Pancreas (tissue), 10 donors: ENCODE results near the gene SPATA18. TPM values are rescaled to one million over a fixed set of nuclear protein-coding genes. Genes with fewer than 3 reads are reported as not detected.

Experiments used
- ATAC-seq, 4 donors: fragments of 200-7000 bp; cut with Tn5 transposase; one replicate each; pipeline versions ENCODE4 v1.8.0 to v1.9.1; 2020; ENCODE audit warnings: mild to moderate bottlenecking in 4 of 4, moderate library complexity in 4 of 4
- DNase-seq, 6 donors: peaks; one replicate each; pipeline ENCODE4 v3.0.0-alpha.2; 2020
- FAIRE-seq: peaks from 2 replicates; lab custom pipeline; 2012; peaks lifted over from hg19 to GRCh38; lab: Jason Lieb, UNC
- H3K27ac ChIP-seq, 4 donors: fragments of 200-600 bp; sonication (generic); 1 replicate in 3 of 4; 2 replicates in 1 of 4; pipeline versions ENCODE4 v1.5.0 to v1.8.0; 2020
- H3K27me3 ChIP-seq, 4 donors: fragments of 200-600 bp; one replicate each; pipeline ENCODE4 v1.8.0; 2021
- H3K36me3 ChIP-seq, 3 donors: fragments of 200-600 bp; sonication (generic) in 1 of 3; one replicate each; pipeline versions ENCODE4 v1.5.0 to v1.8.0; 2020 to 2021
- H3K4me1 ChIP-seq, 3 donors: fragments of 200-600 bp; one replicate each; pipeline ENCODE4 v1.8.0; 2021
- H3K4me3 ChIP-seq, 4 donors: fragments of 200-600 bp; sonication (generic) in 2 of 4; one replicate each; pipeline versions ENCODE4 v1.5.0 to v1.8.0; 2020 to 2021
- H3K9me3 ChIP-seq, 4 donors: fragments of 200-600 bp; one replicate each; pipeline ENCODE4 v1.8.0; 2021
- CTCF ChIP-seq, 4 donors: fragments of 200-600 bp; sonication (generic) in 3 of 4; IDR thresholded peaks; one replicate each; pipeline versions ENCODE4 v1.5.0 to v1.8.0; 2021; ENCODE audit warnings: antibody characterized with exemption in 4 of 4
- WGBS, 2 donors: extraction: QIAGEN DNeasy Blood & Tissue Kit; methylation state at CpG; one replicate each; pipeline ENCODE4 v1.1.7; 2013; 5-methylcytosine and 5-hydroxymethylcytosine counted together
- intact Hi-C, 3 donors: fragments of 100-400 bp; cut with DNase I; formaldehyde crosslinking; loops; one replicate each; pipeline versions ENCODE4 v1.11.1 to v1.14.2; 2022
- polyA plus RNA-seq, 2 donors: library from polyadenylated mRNA; stranded (reverse); fragments of 200-250 nt; gene quantifications; one replicate each; pipeline ENCODE4 v1.2.3, GENCODE V29; 2013
- total RNA-seq, 6 donors: library from RNA; stranded (reverse); fragmentation: NEBNext Ultra II Directional in 4 of 6; extraction: Animal tissue kit (Norgen Biotek cat#: 25700) in 4 of 6; gene quantifications; one replicate each; pipeline versions ENCODE4 v1.2.1 to v1.2.4, GENCODE V29; 2021 to 2023
- donor health status: healthy with polysubstance abuse.
- donor health status: DM: no; HTN: no; CAD: no; lungs with moderate emphysema.
- donor health status: DM: no; HTN: no; CAD: no.
- donor health status: control.
- donor health status: control.
- donor health status: Bipolar disorder and iron deficiency.
- donor health status: DM: yes; HTN: yes; CAD: no.
- donor health status: DM: no; HTN: no; CAD: no.
- donor health status: DM: no; HTN: no; CAD: no.
- donor health status: DM: yes; HTN: yes; CAD: no.

Gene SPATA18
- total and polyA plus RNA-seq, 8 donors, result 1.2 to 4.3 (median 3.4) TPM

- no peaks in the 10 kb centered on the region for H3K36me3 ChIP-seq
- no peak for ATAC-seq
Measured at GRCh38 chr4:52057196-52057595, 6.1 kb downstream of the SPATA18 start.

GRCh38 chr4:52058275-52058674 lies 7.2 kb downstream of the SPATA18 start:
- Histone ChIP-seq H3K27ac (peak overlapping the region in 1 of 4 donors; percentile 45), H3K4me3 (no peak overlapping the region), H3K36me3 (no peaks in the 10 kb centered on the region), H3K27me3 (no peaks in the 10 kb centered on the region), H3K9me3 (no peaks in the 10 kb centered on the region), H3K4me1 (peaks cover 0 to 7% (median 0%) of the 10 kb centered on the region in 3 donors)
- WGBS, 2 donors, result 78 to 86% methylated on average over 1 of the region's 1 CpG
- ATAC-seq (no peak), DNase-seq (no peak), FAIRE-seq (no peak)
- intact Hi-C loops, result no loop called here
- TF ChIP-seq CTCF (IDR thresholded peaks at IDR 0.05), result no peak

More at GRCh38 chr4:52057196-52057595, 6.1 kb downstream of the SPATA18 start:
- no peak for FAIRE-seq
- no peak for DNase-seq
- Histone ChIP-seq H3K27me3 (no peaks in the 10 kb centered on the region), H3K9me3 (no peaks in the 10 kb centered on the region), H3K4me3 (no peak overlapping the region), H3K27ac (no peak overlapping the region), H3K4me1 (peaks cover 0 to 7% (median 0%) of the 10 kb centered on the region in 3 donors)
- intact Hi-C loops, result no loop called here
- TF ChIP-seq CTCF (IDR thresholded peaks at IDR 0.05), result no peak

GRCh38 chr4:52059372-52059771 lies 8.3 kb downstream of the SPATA18 start:
- TF ChIP-seq CTCF (IDR thresholded peaks at IDR 0.05), result no peak
- Histone ChIP-seq H3K4me1 (peaks cover 0 to 7% (median 0%) of the 10 kb centered on the region in 3 donors), H3K36me3 (no peaks in the 10 kb centered on the region), H3K4me3 (no peak overlapping the region), H3K9me3 (no peaks in the 10 kb centered on the region), H3K27me3 (no peaks in the 10 kb centered on the region), H3K27ac (peak overlapping the region in 1 of 4 donors; percentile 45)
- DNase-seq, result no peak
- intact Hi-C loops, result no loop called here
- peak; percentile 43 to 87 (median 82) for ATAC-seq
- WGBS, 2 donors, result 46 to 58% methylated on average over 3 of the region's 3 CpGs
- no peak for FAIRE-seq

GRCh38 chr4:52069571-52069970 lies 18.5 kb downstream of the SPATA18 start:
- WGBS, 2 donors, result 29 to 34% methylated on average over 1 of the region's 1 CpG
- Histone ChIP-seq H3K27ac (no peak overlapping the region), H3K36me3 (no peaks in the 10 kb centered on the region), H3K4me3 (no peak overlapping the region), H3K27me3 (no peaks in the 10 kb centered on the region), H3K4me1 (no peaks in the 10 kb centered on the region), H3K9me3 (no peaks in the 10 kb centered on the region)
- FAIRE-seq, result no peak
- no peak for ATAC-seq
- no peak for TF ChIP-seq CTCF (IDR thresholded peaks at IDR 0.05)
- intact Hi-C loops, result no loop called here
- no peak for DNase-seq

- H3K4me3 ChIP-seq, result peak overlapping the region in 1 of 4 donors; percentile 7
- TF ChIP-seq CTCF (IDR thresholded peaks at IDR 0.05), result no peak
- intact Hi-C loops, result no loop called here
- H3K27ac ChIP-seq, result no peak overlapping the region
- DNase-seq, result no peak
- no peak for FAIRE-seq
- 26 to 37% methylated on average over 10 of the region's 10 CpGs for WGBS, 2 donors
- no peaks in the 10 kb centered on the region for H3K27me3 ChIP-seq
- H3K4me1 ChIP-seq, result no peaks in the 10 kb centered on the region
- peak in 2 of 4 donors; percentile 22 to 60 for ATAC-seq
- no peaks in the 10 kb centered on the region for H3K9me3 ChIP-seq
- no peaks in the 10 kb centered on the region for H3K36me3 ChIP-seq
Measured at GRCh38 chr4:52071791-52072546, 20.9 kb downstream of the SPATA18 start.
